ENCODE measurements around the gene AHCYL2.

DNA sequence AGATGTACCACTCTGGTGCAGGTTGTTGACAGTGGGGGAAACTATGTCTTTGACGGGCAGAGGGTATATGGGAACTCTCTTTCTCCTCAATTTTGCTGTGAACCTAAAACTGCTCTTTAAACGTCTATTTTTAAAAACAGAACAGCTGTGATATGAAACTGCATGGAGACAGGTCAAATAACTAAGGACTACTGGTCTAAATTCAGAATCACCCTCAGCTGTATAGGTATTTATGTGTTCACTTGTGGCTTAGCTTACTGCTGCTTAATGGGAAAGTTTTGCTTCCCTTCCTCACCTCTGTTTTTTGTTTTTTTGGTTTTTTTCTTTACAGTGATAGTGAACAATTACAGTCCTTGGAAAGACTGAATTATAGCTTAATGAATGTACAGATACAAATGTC is 122.5 kb downstream of the AHCYL2 start:
- no peak for TF ChIP-seq CTCF (IDR thresholded peaks at IDR 0.05)
- no peak for TF ChIP-seq EZH2 (IDR thresholded peaks at IDR 0.05; ENCODE audit: borderline replicate concordance, insufficient read depth, low read depth, low read length, poor library complexity, severe bottlenecking)

Data from B cell (primary cell).